WERI-Rb-1 (cell line): ENCODE results near the gene NDUFB3.
"Not testable (repeated sequence)": the region's sequence is repeated elsewhere in the genome, so short reads cannot be mapped to it uniquely, and the experiment has no call there.

Source experiments
- DNase-seq: peaks from one replicate; pipeline ENCODE4 v3.0.0-alpha.2; 2020
- H3K27ac ChIP-seq: fragments of 250-450 bp; sonication (Bioruptor Pico); 2 replicates; pipeline ENCODE4 v1.5.1; 2020; ENCODE audit warnings: mild to moderate bottlenecking, moderate library complexity
- H3K27me3 ChIP-seq: fragments of 250-450 bp; sonication (Bioruptor Pico); 2 replicates; pipeline ENCODE4 v1.5.1; 2021; ENCODE audit warnings: mild to moderate bottlenecking, low read depth, moderate library complexity; ENCODE audit not compliant: insufficient read depth, severe bottlenecking
- H3K36me3 ChIP-seq: fragments of 250-450 bp; sonication (Bioruptor Pico); 2 replicates; pipeline ENCODE4 v1.5.1; 2020; ENCODE audit warnings: mild to moderate bottlenecking, moderate library complexity
- H3K4me3 ChIP-seq: 2 replicates; pipeline ENCODE4 v1.5.1; 2011; ENCODE audit warnings: low read depth, mild to moderate bottlenecking, control low read depth, low read length
- H3K9me3 ChIP-seq: fragments of 250-450 bp; sonication (Bioruptor Pico); 2 replicates; pipeline ENCODE4 v1.5.1; 2021; ENCODE audit warnings: mild to moderate bottlenecking, moderate library complexity; ENCODE audit not compliant: severe bottlenecking
- TF ChIP-seq, protein P1 (sequence below): IDR thresholded peaks from 2 replicates; pipeline ENCODE4 v1.5.1; 2011; ENCODE audit warnings: low read depth, mild to moderate bottlenecking, control low read depth, inconsistent platforms, low read length

NDUFB3 gene

DNA sequence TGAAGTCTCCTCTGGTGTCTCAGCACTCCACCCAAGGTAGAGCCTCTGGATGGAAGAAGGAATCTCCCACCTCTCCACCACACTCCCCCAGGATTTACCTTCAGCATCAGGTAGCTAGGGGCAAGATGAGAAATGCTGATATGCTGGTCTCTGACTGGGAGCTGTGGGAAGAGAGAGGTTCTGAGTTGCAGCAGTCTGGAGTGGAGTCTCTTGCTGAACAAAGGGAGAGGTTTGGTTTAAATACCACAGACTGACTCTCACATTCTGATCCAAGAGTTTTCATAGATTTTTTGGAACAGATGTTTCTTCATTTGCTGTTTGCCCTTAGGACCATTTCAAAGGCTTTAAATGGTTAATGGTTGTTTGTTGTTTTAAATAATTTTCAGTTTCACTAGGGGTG, 43.0 kb downstream of the NDUFB3 start:
- Histone ChIP-seq H3K27ac (no peak overlapping the region), H3K9me3 (no peaks in the 10 kb centered on the region), H3K36me3 (no peaks in the 10 kb centered on the region), H3K27me3 (no peaks in the 10 kb centered on the region), H3K4me3 (no peak overlapping the region)
- TF ChIP-seq, protein P1, sequence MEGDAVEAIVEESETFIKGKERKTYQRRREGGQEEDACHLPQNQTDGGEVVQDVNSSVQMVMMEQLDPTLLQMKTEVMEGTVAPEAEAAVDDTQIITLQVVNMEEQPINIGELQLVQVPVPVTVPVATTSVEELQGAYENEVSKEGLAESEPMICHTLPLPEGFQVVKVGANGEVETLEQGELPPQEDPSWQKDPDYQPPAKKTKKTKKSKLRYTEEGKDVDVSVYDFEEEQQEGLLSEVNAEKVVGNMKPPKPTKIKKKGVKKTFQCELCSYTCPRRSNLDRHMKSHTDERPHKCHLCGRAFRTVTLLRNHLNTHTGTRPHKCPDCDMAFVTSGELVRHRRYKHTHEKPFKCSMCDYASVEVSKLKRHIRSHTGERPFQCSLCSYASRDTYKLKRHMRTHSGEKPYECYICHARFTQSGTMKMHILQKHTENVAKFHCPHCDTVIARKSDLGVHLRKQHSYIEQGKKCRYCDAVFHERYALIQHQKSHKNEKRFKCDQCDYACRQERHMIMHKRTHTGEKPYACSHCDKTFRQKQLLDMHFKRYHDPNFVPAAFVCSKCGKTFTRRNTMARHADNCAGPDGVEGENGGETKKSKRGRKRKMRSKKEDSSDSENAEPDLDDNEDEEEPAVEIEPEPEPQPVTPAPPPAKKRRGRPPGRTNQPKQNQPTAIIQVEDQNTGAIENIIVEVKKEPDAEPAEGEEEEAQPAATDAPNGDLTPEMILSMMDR, result no peak
- DNase-seq, result no peak

DNA sequence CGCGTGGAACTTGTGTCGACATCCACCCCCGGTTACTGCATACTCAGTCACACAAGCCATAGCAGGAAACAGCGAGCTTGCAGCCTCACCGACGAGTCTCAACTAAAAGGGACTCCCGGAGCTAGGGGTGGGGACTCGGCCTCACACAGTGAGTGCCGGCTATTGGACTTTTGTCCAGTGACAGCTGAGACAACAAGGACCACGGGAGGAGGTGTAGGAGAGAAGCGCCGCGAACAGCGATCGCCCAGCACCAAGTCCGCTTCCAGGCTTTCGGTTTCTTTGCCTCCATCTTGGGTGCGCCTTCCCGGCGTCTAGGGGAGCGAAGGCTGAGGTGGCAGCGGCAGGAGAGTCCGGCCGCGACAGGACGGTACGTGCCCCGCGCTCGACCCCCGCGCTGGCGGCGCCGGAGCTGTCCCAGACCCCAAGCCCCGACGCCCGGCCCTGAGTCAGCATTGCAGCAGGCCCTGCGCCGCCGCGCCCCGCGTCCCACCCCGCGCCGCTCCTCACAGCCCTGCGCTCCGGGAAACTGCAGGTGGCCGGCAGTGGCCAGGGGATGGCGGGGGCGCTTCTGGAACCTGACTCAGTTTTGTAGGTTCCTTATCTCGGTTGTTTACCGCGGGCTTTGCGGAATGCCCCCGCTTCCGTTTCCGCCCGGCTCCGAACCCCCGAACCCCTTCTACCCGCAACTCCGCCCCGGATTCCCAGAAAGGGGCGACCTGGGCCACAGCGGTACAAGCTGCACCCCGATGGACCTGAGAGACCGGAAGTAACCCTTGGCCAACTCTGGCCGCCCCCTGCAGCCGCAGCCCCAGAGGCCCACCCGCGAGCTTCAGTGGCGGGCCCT, 44.5 kb downstream of the NDUFB3 start, which contains the start of gene CFLAR:
CFLAR (plus strand) TSS at position 50 of the 844 bp plus-strand sequence. CDS start 13,702 bp downstream, outside the sequence.
- Histone ChIP-seq H3K36me3 (no peaks in the 10 kb centered on the region), H3K9me3 (no peaks in the 10 kb centered on the region), H3K4me3 (peak within 1 kb of the TSS; percentile 37), H3K27ac (peak within 1 kb of the TSS; percentile 18; the same call in 1 of the 2 replicates), H3K27me3 (no peaks in the 10 kb centered on the region)
- DNase-seq, result no peak
- TF ChIP-seq, protein P1, result no peak

DNA sequence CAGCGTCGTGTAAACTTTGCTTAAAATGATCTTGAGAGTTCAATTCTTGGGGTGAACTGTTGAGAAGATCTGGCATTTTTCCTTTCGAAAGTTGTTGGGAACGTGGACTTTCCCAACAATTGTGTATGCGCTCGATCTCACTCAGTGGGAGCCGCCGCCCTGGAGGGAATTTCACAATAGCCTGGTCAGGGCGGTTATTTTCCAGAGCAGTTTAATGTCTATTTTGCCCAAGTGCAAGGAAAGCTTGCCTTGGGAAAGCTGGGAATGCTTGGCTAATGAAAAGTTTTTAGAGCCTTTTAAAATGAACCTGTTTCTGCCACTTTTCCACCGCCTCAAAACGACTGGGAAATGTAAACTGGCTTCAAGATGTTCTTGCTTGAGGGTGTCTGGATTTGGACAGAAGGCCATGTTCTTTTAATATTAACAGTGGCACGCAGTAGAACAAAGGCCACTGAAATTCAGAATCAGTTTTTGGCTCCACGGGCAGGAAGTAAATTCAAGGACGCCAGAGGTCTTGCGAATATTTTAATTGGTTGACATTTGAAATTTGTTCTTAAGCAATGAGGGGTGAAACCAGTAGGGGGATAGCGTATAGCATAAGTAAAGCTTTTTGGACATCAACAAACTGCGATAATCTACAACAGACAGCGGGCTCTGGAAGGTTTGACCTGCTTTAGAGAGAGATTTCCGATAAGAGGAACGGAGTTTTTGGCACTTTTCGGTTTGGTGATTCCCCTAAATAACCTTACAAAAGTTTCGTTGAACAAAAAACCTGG, 45.3 kb downstream of the NDUFB3 start:
- Histone ChIP-seq H3K27me3 (no peaks in the 10 kb centered on the region), H3K36me3 (no peaks in the 10 kb centered on the region), H3K4me3 (no peak overlapping the region), H3K9me3 (no peaks in the 10 kb centered on the region), H3K27ac (no peak overlapping the region)
- DNase-seq, result no peak
- TF ChIP-seq, protein P1, result no peak

DNA sequence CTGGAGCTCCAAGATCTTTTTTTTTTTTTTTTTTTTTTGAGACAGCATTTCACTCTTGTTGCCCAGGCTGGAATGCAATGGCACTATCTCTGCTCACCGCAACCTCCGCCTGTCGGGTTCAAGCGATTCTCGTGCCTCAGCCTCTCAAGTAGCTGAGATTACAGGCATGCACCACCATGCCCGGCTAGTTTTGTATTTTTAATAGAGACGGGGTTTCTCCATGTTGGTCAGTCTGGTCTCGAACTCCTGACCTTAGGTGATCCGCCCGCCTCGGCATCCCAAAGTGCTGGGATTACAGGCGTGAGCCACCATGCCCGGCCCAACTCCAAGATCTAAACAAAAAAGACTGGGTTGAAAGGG, 45.9 kb downstream of the NDUFB3 start:
- DNase-seq, H3K36me3 ChIP-seq, H3K27me3 ChIP-seq, H3K9me3 ChIP-seq, H3K27ac ChIP-seq, H3K4me3 ChIP-seq: not testable (repeated sequence)

DNA sequence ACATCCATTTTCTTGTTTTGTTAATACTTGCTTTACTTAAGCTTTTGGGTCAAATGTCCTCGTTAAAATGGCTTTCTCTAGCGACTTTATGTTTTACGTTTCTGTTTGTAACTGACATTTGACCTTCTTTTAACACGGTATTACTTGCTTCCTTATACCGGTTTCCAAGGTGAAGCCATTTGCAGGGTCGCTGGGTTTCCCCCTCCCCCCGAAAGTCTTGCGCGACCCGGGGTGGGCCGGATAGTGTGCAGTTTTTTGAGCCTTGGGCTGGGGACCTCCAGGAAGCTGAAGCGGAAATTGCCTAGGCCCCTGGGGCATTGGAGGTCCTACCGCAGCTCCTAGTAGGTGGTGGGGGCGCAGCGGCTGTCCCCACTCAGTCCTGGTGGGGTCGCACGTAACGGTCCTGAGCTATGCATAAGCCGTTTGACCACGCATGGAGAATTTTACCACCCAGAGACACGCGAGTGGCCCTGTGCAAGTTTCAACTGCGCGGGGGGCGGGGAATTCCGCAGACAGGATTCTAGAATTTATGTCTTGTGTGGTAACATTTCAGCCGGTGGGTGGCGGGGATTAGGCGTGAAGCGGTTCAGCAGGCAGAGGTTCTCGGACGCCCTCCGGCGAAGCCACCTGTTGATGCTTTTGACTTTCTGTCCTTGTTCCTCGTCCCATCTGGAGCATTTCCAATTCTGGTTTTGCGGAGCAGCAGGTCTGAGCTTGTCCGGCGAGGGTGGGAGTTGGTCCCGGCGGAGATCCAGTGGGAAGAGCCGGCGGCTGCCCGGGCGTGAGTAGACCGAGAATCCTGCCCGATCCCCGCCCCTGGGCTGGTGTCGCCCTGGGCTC, 46.5 kb downstream of the NDUFB3 start:
- Histone ChIP-seq H3K9me3 (no peaks in the 10 kb centered on the region), H3K27me3 (no peaks in the 10 kb centered on the region), H3K4me3 (no peak overlapping the region), H3K36me3 (no peaks in the 10 kb centered on the region), H3K27ac (no peak overlapping the region)
- TF ChIP-seq, protein P1, result no peak
- DNase-seq, result no peak
